Common myeloid progenitor, CD34-positive (primary cell): ENCODE data around the gene MZT2B.
"Not testable (repeated sequence)": the region's sequence is repeated elsewhere in the genome, so short reads cannot be mapped to it uniquely, and the experiment has no call there.

Source experiments
- CTCF ChIA-PET: fragments of 350-600 bp; sonication (Branson Sonifier 250); formaldehyde crosslinking; loops from one replicate; lab custom pipeline; 2021; ENCODE audit warnings: antibody characterized with exemption; lab: Charles Lee
- POLR2A ChIA-PET: fragments of 350-600 bp; sonication (Branson Sonifier 250); formaldehyde crosslinking; loops from one replicate; lab custom pipeline; 2021; ENCODE audit warnings: antibody characterized with exemption; lab: Charles Lee
- DNase-seq, 3 donors: peaks; one replicate each; pipeline versions ENCODE4 v3.0.0 to v3.0.0-alpha.2; 2013
- H3K27ac ChIP-seq, 2 experiments: 1 replicate in 1 of 2; 2 replicates in 1 of 2; pipeline ENCODE4 v1.7.0; 2013; ENCODE audit warnings: inconsistent platforms in 2 of 2, low read length in 2 of 2, mild to moderate bottlenecking in 2 of 2, low read depth in 1 of 2, moderate library complexity in 1 of 2; ENCODE audit not compliant: severe bottlenecking in 2 of 2, insufficient read depth in 1 of 2, poor library complexity in 1 of 2
- H3K27me3 ChIP-seq, 5 experiments: replicated peaks in 2 of 5; 1 replicate in 3 of 5; 2 replicates in 2 of 5; pipeline versions ENCODE4 v1.6.1 to v1.7.0; 2013; ENCODE audit warnings: low read length in 4 of 5, mild to moderate bottlenecking in 2 of 5, moderate library complexity in 2 of 5, inconsistent platforms in 1 of 5; ENCODE audit not compliant: insufficient read depth in 5 of 5, control insufficient read depth in 4 of 5
- H3K36me3 ChIP-seq, 4 experiments: 1 replicate in 2 of 4; 2 replicates in 2 of 4; pipeline versions ENCODE4 v1.6.1 to v1.7.0; 2013; ENCODE audit warnings: low read length in 3 of 4, control low read depth in 1 of 4, mild to moderate bottlenecking in 1 of 4; ENCODE audit not compliant: control insufficient read depth in 4 of 4, insufficient read depth in 4 of 4
- H3K4me1 ChIP-seq, 4 experiments: 1 replicate in 3 of 4; 2 replicates in 1 of 4; pipeline versions ENCODE4 v1.6.1 to v1.7.1; 2013; ENCODE audit warnings: low read length in 3 of 4, mild to moderate bottlenecking in 3 of 4, control low read depth in 1 of 4, inconsistent platforms in 1 of 4, moderate library complexity in 1 of 4; ENCODE audit not compliant: control insufficient read depth in 4 of 4, insufficient read depth in 4 of 4; ENCODE audit errors: control extremely low read depth in 1 of 4
- H3K4me3 ChIP-seq, 7 experiments: 1 replicate in 4 of 7; 2 replicates in 3 of 7; pipeline versions ENCODE4 v1.5.1 to v1.7.0; 2013; ENCODE audit warnings: mild to moderate bottlenecking in 7 of 7, low read length in 6 of 7, moderate library complexity in 6 of 7, inconsistent platforms in 2 of 7, low read depth in 2 of 7, control low read depth in 1 of 7; ENCODE audit not compliant: insufficient read depth in 4 of 7, control insufficient read depth in 1 of 7; ENCODE audit errors: extremely low read depth in 1 of 7
- H3K9me3 ChIP-seq, 5 experiments: 1 replicate in 4 of 5; 2 replicates in 1 of 5; pipeline versions ENCODE4 v1.6.1 to v1.7.1; 2013; ENCODE audit warnings: low read length in 4 of 5, mild to moderate bottlenecking in 2 of 5, inconsistent platforms in 1 of 5, low read depth in 1 of 5, moderate library complexity in 1 of 5; ENCODE audit not compliant: control insufficient read depth in 4 of 5, insufficient read depth in 2 of 5; ENCODE audit errors: control extremely low read depth in 1 of 5
- WGBS: methylation state at CpG from one replicate; pipeline ENCODE4 v1.1.5; 2013; ENCODE audit not compliant: insufficient coverage; 5-methylcytosine and 5-hydroxymethylcytosine counted together

Gene MZT2B

DNA sequence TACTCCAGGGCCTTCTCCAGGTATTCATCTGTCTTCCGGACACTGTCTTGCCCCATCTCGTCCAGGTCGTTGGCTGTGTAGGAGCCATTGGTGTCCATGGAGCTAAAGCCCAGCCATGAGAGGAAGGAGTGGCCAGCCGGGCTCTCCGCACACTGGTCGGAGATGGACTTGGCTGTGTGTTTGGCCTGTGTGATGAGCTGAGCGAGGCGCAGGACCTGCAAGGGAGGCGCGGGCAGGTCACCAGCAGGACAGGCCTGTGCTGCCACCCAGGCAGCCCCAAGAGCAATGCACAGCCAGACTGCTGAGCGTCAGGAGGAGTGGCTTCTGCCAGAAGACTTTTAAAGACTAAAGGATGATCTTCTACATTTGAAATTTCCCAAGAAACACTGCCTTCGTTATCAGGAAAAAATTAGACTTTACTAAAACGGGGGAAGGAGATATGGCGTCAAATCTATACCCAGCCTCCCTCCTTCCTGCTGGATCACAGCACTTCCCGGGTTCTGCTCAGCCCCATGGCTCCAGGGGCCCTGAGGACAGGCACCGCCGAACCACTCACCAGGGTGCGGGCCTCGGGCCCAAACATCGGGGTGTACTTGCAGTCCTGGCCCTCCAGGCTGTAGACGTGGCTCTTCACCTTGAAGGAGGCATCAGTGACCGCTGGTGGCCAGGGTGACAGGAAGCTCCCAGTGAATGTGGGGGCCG lies 28.2 kb upstream of the MZT2B start:
- WGBS, result 97% methylated on average over 8 of the region's 23 CpGs
- H3K27me3 ChIP-seq, POLR2A ChIA-PET: not testable (repeated sequence)

DNA sequence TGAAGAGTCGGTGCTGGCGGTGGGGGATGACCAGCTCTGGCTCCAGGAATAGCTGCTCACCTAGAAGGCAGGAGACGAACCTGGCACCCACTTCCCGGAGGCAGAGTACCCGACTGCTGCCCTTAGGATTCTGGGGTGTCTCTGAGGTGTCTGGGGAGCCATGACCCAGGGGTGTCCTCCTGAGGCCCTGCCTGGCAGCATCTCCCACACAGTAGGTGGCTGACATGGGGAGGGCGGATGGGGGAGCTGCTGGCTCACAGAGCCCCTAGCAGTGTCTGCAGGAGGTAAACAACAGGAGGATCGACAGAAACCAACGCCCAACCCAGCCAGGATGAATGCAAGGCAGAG lies 27.7 kb upstream of the MZT2B start:
- H3K27me3 ChIP-seq, H3K4me3 ChIP-seq, DNase-seq, H3K9me3 ChIP-seq, H3K27ac ChIP-seq, POLR2A ChIA-PET, H3K4me1 ChIP-seq: not testable (repeated sequence)
- peaks cover 0 to 41% (median 8%) of the 10 kb centered on the region in 4 experiments for H3K36me3 ChIP-seq
- WGBS, result 96% methylated on average over 4 of the region's 8 CpGs
- CTCF ChIA-PET, result interaction anchor here (2.0 kb wide), 1 partner anchor 178 kb away, joined by 6 read pairs; no protein-coding TSS in a partner anchor

More for the DNA sequence above, 28.2 kb upstream of the MZT2B start:
- H3K4me3 ChIP-seq, DNase-seq, H3K27ac ChIP-seq, H3K9me3 ChIP-seq, H3K4me1 ChIP-seq, CTCF ChIA-PET: not testable (repeated sequence)
- peaks cover 0 to 39% (median 8%) of the 10 kb centered on the region in 4 experiments for H3K36me3 ChIP-seq

DNA sequence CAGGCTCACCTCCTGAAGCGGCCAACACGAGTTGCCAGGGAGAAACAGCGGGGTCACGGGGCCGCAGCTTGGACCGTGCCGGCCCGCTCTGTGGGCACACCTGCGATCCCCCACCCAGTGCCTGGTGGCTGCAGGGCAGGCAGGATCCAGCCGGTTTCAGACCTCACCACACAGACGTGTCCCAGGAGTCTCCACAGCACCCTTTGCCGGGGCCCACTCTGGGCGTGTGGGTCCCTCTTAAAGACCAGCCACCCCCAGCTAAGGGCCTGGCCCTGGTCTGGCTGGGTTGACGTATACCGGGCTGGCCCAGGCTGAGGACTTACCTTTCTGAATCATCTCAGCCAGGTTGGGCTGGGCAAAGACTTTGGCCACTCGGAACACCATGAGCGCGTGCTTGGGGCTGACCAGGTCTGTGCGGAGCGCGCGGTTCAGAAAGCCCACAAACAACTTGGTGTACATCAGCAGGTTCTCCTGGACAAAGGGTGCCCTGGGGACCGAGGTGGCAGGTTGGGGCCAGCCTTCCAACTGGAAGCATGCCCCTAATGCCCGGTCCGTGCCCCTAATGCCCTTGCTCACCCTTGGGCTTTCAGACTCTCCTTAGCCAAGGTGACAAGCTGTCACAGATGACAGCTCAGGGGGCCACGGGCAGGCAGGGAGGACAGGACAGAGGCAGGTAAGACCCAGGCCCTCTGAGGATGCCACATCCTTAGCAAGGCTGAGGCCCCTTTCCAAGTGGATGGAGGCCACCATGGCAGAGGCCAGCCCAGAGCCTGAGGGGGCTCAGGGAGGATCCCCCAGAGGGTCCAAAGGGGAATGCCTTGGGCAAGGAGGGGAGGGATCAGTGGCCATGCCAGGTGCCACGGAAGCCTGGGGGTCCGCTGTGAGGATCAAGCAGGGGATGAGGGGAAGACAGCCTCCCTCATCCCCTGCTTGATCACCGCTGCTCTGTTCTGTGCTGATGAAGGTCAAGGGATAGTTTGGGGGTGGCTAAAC lies 27.0 kb upstream of the MZT2B start:
- H3K27me3 ChIP-seq, result no peaks in the 10 kb centered on the region
- POLR2A ChIA-PET, result no interaction called here
- no peak overlapping the region for H3K27ac ChIP-seq
- CTCF ChIA-PET, result interaction anchor here (0.8 to 2.0 kb wide), 2 partner anchors 24 to 177 kb away, joined by 3 to 6 read pairs; no protein-coding TSS in a partner anchor
- H3K9me3 ChIP-seq, result no peaks in the 10 kb centered on the region
- H3K36me3 ChIP-seq, result peaks cover 1 to 46% (median 9%) of the 10 kb centered on the region in 4 experiments
- 95% methylated on average over 28 of the region's 29 CpGs for WGBS
- no peak overlapping the region for H3K4me3 ChIP-seq
- H3K4me1 ChIP-seq, result peaks cover 0 to 9% (median 6%) of the 10 kb centered on the region in 4 experiments
- no peak for DNase-seq

DNA sequence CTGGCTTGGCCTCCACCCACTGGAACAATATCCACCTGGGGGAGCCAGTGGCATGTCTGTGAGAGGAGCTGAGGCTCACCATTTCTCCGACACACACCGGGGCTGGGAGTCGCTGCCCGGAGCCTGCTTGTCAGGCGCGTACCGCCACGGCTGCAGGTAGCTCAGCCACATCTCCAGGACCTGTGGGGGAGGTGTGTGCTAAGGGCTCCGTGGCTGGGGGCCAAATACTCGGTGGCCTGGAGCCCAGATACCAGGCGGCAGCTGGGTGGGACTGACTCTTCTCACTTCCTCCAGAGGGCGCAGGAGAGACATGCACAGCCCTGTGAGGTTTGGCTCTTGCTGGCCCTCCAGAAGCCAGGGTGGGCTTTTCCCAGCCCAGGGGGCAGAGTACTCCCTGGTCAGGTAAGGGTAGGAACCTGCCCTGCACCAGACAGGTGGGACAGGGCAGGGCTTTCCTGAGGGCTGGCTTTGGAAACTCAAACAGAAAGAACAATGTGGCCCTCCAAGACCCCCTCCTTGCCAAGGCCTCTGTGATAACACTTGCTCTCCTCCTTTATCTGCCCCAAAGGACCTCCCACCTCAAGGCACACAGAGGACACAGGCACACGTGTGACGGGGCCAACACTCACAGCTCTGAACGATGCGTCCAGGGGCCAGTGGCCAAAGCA lies 26.0 kb upstream of the MZT2B start:
- H3K27me3 ChIP-seq, H3K9me3 ChIP-seq, H3K27ac ChIP-seq, POLR2A ChIA-PET, H3K4me1 ChIP-seq, H3K4me3 ChIP-seq: not testable (repeated sequence)
- peak; percentile 21 to 51 (median 48) for DNase-seq
- CTCF ChIA-PET, result interaction anchor here (0.8 to 2.0 kb wide), 2 partner anchors 23 to 176 kb away, joined by 3 to 6 read pairs; no protein-coding TSS in a partner anchor
- WGBS, result 82% methylated on average over 11 of the region's 16 CpGs
- peaks cover 2 to 45% (median 10%) of the 10 kb centered on the region in 4 experiments for H3K36me3 ChIP-seq

DNA sequence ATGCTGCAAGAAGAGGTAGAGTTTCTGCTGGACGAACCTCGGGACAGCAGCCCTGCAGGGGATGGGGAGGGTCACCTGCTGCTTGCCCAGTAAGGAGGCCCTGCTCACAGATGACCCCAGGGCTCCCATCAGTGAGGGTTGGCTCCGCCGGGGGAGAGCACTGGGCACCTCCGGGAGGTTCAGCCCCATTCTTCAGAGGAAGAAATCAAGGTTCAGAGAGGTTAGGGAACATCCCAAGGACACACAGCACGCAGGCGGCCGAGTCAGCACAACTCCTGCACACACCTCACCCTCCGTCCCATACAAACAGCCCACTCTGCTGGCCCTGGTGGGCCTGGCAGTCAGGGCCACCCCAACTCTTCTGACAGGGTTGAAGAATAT lies 25.4 kb upstream of the MZT2B start:
- CTCF ChIA-PET, result interaction anchor here (2.0 kb wide), 1 partner anchor 176 kb away, joined by 6 read pairs; no protein-coding TSS in a partner anchor
- no peaks in the 10 kb centered on the region for H3K27me3 ChIP-seq

DNA sequence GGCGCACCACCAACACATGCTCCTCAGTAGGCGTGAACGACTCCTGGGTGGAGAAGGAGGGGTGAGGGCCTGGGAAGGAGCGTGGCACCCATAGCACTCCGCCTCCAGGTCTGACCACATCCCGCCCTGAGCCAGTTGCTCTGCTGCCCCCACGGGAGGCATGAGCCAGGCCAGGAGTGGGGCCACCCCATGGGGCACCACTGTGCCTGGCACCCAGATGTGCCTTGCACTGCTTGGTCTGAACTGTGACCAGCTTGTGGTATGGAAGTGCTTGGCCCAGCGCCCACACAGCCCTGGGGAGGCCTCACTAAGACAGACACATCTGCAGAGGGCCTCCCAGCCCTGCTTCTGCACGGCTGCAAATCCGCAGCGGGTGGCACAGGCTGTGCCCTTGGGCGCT lies 24.7 kb upstream of the MZT2B start:
- H3K4me3 ChIP-seq, H3K27me3 ChIP-seq, H3K27ac ChIP-seq, H3K9me3 ChIP-seq, CTCF ChIA-PET, POLR2A ChIA-PET, H3K4me1 ChIP-seq: not testable (repeated sequence)
- DNase-seq, result peak in 1 of 3 donors; percentile 11
- WGBS, result 65% methylated on average over 4 of the region's 12 CpGs
- peaks cover 2 to 39% (median 8%) of the 10 kb centered on the region in 4 experiments for H3K36me3 ChIP-seq

More for the DNA sequence above, 25.4 kb upstream of the MZT2B start:
- no peak overlapping the region for H3K4me3 ChIP-seq
- H3K27ac ChIP-seq, result no peak overlapping the region
- POLR2A ChIA-PET, result no interaction called here
- peaks cover 0 to 9% (median 6%) of the 10 kb centered on the region in 4 experiments for H3K4me1 ChIP-seq
- WGBS, result 90% methylated on average over 4 of the region's 9 CpGs
- DNase-seq, result no peak
- peaks cover 2 to 44% (median 10%) of the 10 kb centered on the region in 4 experiments for H3K36me3 ChIP-seq
- H3K9me3 ChIP-seq, result no peaks in the 10 kb centered on the region
